AG09309 (cell line): ENCODE data around the gene C6orf62.
"Not testable (repeated sequence)": the region's sequence is repeated elsewhere in the genome, so short reads cannot be mapped to it uniquely, and the experiment has no call there.

Experiments
- DNase-seq: peaks from one replicate; pipeline ENCODE4 v3.0.0-alpha.2; 2010; ENCODE audit warnings: low read depth
- H3K4me3 ChIP-seq: 2 replicates; pipeline ENCODE4 v1.5.1; 2011; ENCODE audit warnings: mild to moderate bottlenecking, low read depth, low read length, moderate library complexity; ENCODE audit not compliant: control insufficient read depth
- TF ChIP-seq, protein P1 (sequence below): IDR thresholded peaks from 2 replicates; pipeline ENCODE4 v1.5.1; 2011; ENCODE audit warnings: mild to moderate bottlenecking, low read depth, low read length, inconsistent platforms; ENCODE audit not compliant: insufficient read depth, control insufficient read depth; ENCODE audit errors: missing control alignments

C6orf62 gene

DNA sequence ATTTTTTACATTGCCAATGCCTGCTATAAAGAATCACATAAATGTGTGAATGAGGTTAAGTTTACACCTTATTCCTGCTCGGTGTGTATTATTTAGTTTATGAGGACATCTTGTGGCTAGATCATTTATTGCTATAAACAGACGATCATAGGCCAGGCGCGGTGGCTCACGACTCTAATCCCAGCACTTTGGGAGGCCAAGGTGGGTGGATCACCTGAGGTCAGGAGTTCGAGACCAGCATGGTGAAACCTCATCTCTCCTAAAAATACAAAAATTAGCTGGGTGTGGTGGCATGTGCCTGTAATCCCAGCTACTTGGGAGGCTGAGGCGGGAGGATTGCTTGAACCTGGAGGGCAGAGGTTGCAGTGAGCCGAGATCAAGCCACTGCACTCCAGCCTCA, 23.3 kb downstream of the C6orf62 start:
- DNase-seq, H3K4me3 ChIP-seq: not testable (repeated sequence)
- TF ChIP-seq, protein P1, sequence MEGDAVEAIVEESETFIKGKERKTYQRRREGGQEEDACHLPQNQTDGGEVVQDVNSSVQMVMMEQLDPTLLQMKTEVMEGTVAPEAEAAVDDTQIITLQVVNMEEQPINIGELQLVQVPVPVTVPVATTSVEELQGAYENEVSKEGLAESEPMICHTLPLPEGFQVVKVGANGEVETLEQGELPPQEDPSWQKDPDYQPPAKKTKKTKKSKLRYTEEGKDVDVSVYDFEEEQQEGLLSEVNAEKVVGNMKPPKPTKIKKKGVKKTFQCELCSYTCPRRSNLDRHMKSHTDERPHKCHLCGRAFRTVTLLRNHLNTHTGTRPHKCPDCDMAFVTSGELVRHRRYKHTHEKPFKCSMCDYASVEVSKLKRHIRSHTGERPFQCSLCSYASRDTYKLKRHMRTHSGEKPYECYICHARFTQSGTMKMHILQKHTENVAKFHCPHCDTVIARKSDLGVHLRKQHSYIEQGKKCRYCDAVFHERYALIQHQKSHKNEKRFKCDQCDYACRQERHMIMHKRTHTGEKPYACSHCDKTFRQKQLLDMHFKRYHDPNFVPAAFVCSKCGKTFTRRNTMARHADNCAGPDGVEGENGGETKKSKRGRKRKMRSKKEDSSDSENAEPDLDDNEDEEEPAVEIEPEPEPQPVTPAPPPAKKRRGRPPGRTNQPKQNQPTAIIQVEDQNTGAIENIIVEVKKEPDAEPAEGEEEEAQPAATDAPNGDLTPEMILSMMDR = peak; percentile 34

DNA sequence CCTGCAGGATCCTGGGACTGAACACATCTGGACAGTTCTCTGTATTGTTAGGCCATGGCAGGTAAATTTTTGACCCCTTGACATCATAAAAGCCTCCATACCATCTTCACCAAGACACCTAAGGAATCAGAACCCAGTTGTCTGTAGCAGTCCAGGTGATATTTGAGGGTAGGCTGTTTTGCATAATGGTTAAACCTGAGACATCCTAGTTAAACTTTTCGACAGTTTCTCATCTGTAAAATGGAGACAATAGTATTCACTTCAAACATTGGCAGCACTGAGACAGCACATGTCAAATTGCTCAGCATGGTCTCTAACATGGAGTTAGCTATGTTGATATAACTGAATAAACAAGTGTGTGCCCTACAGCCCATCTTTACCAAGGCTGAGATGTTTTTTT, 24.8 kb downstream of the C6orf62 start:
- TF ChIP-seq, protein P1 = no peak
- no peak overlapping the region for H3K4me3 ChIP-seq
- DNase-seq = no peak

DNA sequence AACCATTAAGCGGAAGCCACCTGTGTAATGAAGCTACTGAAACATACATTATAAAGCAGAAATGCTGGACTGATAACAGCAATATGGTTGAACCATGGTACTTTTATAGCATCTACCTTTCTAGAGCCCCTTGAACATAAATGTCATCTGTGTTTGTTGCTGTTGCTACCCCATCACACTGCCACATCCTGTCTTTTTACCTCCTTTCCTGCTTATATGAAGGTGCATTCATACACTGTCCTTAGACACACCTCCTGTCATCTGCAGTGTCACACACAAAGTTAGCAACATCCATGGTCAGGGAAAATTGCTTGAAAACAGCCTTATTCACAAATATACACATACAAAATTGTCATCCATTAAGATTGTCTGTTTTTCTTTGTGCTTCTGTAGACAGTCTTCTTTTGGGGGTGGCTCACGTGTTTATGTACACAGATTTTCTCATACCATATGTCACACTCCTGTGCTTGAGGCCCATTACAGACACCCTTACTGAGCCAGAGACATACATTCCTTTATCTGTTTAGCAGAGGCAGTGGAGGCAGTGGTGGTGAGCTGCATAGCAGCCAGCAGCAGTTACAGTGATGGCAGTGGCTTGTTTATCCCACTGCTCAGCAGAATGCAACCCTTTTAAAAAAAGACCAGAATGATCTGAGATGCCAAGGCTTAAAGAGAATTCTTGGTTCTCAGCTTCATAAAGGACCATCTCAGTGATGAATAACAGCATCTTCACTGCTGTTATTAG, 25.9 kb downstream of the C6orf62 start:
- no peak overlapping the region for H3K4me3 ChIP-seq
- TF ChIP-seq, protein P1 = no peak
- no peak for DNase-seq

DNA sequence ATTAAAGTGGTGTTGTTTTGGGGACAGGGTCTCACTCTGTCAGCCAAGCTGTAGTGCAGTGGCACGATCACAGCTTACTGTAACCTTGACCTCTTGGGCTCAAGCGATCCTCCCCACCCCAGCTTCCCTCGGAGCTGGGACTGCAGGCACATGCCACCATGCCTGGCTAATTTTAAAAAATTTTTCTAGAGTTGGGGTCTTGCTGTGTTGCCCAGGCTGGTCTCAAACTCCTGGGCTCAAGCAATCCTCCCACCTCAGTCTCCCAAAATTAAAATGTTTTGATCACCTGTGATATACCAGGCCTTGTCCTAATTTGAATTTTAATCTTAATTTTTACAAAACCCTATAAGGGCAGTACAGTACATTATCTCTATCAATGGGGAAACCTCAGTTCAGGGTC, 26.5 kb downstream of the C6orf62 start:
- DNase-seq = no peak
- H3K4me3 ChIP-seq = no peak overlapping the region
- TF ChIP-seq, protein P1 = no peak

DNA sequence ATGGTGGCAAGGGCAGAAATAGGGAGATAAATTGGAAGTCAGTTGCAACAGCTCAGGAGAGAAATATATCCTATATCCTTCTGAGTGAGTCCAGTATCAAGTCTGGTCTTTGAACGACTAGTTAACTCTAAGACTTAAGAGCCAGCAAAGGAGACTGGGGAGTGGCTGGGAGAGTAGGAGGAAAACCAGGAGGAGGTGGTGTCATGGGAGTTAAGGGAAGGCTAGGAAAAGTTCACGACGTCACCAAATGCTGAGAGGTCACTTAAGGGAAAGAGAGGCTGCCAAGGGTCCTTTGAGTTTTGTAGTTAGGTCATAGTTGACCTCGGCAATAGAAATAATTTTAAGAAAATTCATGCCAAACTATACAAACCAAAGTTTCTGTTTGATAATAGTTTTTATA, 27.0 kb downstream of the C6orf62 start:
- no peak for DNase-seq
- no peak overlapping the region for H3K4me3 ChIP-seq
- TF ChIP-seq, protein P1 = no peak

DNA sequence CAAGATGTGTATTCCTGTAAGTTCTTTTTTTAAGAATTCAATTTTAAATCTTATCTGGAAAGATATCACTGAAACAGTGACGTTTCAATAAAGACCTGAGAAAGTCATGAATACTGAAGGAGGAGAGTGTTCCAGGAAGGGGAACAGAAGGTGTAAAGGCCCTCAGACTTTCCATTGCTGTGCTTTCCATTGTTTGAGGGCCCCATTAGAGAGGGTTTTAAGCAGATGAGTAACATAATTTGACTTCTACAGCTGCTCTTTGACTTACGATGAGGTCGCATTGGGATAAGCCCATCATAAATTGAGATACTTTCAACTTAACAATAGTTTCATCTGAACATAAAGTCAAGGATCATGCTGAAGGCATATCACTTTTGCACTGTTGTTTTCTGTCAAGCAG, 27.4 kb downstream of the C6orf62 start:
- TF ChIP-seq, protein P1 = no peak
- no peak overlapping the region for H3K4me3 ChIP-seq
- no peak for DNase-seq
